IPS-18c (cell line): ENCODE results near the gene CCDC18.

Source experiments
- H3K4me3 ChIP-seq: 2 replicates; pipeline ENCODE4 v1.7.0; 2013; ENCODE audit warnings: low read depth, mild to moderate bottlenecking, low read length, moderate library complexity; ENCODE audit not compliant: insufficient read depth
- H3K9me3 ChIP-seq: one replicate; pipeline ENCODE4 v1.6.1; 2013; ENCODE audit warnings: mild to moderate bottlenecking, low read length, moderate library complexity; ENCODE audit not compliant: control insufficient read depth, insufficient read depth

The CCDC18 gene

GRCh38 chr1:93324486-93325464 is 144.3 kb downstream of the CCDC18 start:
- Histone ChIP-seq H3K4me3 (no peak overlapping the region), H3K9me3 (peaks cover 6% of the 10 kb centered on the region)
